Activated T-cell treated with anti-CD3 and anti-CD28 coated beads for 4 hours (primary cell): ENCODE data around the gene DOK5.
"Not testable (repeated sequence)": the region's sequence is repeated elsewhere in the genome, so short reads cannot be mapped to it uniquely, and the experiment has no call there.

Experiments used
- DNase-seq: peaks from one replicate; pipeline ENCODE4 v3.0.0-alpha.2; 2020

DOK5 gene

DNA sequence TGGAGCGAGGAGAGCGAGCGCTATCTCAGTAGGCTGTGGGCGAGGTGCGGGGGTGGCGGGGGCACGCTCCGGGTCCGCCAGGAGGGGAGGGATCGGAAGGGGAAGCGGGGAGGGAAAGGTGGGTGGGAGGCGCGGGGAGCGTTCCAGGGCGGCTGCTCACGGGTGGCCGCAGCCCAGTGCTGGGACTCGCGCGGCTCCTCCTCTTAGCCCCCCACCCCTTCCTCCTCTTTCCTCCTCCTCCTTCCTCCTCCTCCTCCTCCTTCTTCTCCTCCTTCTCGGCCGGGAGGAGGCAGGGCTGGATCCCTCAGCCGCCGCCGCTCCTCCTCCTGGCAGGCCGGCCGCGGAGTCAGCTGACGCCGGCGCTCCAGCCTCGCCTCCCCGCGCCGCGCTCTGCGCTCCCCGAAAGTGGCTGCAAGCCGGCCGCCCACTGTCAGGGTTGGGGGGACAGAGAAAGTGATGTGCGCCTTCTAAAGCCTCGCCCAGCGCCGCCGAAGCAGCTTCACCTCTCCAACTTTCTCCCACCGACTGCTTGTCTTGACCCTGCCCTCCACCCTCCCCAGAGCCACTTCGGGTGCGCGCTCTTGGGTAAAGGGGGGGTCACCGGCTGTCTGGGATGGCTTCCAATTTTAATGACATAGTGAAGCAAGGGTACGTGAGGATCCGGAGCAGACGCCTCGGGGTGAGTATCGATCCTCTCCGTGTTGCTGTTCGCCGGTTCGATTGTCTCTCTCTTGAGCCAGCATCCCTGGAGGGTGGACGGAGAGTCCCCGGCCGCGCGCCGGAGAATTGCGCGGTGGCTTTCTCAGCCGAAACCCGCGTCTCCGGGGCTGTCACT lies at the start of gene DOK5:
Gene DOK5 (plus strand): TSS at position 260 of the 835 bp plus-strand sequence. CDS start 354 bp downstream, at position 614.
- no peak for DNase-seq

- DNase-seq, result no peak
Measured at GRCh38 chr20:54429364-54429763, 46.0 kb upstream of the DOK5 start.

- no peak for DNase-seq
Measured at GRCh38 chr20:54431156-54431944, 44.0 kb upstream of the DOK5 start.

GRCh38 chr20:54432966-54433365 lies 42.4 kb upstream of the DOK5 start:
- DNase-seq, result no peak

GRCh38 chr20:54433636-54434035 lies 41.8 kb upstream of the DOK5 start:
- no peak for DNase-seq

DNA sequence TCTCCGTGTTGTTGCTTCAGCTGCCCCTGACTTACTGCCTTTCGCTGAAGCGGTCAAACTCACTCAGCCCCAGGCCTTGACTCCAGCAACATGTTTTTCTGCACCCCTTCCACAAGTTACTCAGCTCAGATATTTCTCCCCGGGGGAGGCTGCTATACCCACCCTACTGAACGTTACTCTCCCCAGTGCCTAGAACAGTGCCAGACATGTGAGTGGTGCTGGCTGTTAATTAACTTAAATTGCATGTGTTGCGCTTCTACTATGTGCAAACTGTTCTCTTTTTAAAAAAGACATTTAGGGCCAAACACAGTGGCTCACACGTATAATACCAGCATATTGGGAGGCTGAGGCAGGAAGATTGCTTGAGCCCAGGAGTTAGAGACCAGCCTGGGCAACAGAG lies 41.2 kb upstream of the DOK5 start:
- no peak for DNase-seq

GRCh38 chr20:54435015-54435414 lies 40.4 kb upstream of the DOK5 start:
- DNase-seq, result no peak

DNA sequence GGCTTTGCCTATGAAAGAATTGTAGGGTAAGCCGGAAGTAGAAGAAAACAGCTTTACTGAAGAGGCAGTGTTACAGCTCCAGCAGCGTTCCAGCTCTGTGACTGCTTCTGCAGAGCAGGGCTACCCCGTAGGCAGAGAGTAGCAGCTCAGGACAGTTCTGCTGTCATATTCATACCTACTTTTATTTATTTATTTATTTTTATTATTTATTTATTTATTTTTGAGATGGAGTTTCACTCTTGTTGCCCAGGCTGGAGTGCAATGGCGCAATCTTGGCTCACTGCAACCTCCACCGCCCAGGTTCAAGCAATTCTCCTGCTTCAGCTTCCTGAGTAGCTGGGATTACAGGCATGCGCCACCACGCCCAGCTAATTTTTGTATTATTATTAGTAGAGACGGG lies 39.0 kb upstream of the DOK5 start:
- not testable (repeated sequence) for DNase-seq

- no peak for DNase-seq
Measured at GRCh38 chr20:54438166-54438565, 37.2 kb upstream of the DOK5 start.

DNA sequence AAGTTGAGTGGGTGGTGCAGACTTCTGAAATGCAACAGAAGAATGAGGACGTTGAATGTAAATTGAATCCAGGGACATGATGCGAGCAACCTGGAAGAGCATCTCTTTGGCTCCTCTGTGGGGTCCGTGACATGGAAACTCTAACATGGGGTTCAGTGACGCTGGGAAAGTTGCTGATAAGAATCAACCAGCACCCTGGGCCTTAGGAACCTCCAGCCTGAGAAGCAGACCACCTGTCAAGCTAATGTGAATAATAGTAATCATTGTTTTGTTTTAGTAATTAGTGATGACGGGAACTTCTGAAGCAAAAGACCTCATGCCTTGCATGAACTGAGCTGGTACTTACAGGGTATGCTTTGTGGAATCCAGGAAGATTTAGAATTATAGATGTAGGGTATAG lies 25.2 kb upstream of the DOK5 start:
- DNase-seq, result no peak

- no peak for DNase-seq
Measured at GRCh38 chr20:54451171-54451570, 24.2 kb upstream of the DOK5 start.

GRCh38 chr20:54452277-54452676 lies 23.1 kb upstream of the DOK5 start:
- no peak for DNase-seq

DNA sequence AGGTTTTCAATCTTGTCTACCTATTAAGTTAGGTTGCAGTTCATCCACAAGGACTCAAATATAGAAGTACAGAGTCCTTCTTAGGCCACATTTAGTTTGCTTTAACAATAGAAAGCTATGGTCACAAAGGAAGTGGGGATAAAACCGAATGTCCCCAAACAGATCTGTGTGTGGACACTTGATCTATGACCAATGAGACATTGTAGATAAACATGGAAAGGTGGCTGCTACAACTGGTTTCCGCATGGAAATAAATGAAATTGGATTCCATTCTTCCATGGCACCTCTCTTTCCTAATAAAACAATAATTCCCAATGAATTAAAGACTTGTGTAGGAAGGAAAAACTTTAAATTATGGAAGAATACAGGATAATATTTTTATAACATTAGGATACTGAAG lies 20.4 kb upstream of the DOK5 start:
- no peak for DNase-seq

DNA sequence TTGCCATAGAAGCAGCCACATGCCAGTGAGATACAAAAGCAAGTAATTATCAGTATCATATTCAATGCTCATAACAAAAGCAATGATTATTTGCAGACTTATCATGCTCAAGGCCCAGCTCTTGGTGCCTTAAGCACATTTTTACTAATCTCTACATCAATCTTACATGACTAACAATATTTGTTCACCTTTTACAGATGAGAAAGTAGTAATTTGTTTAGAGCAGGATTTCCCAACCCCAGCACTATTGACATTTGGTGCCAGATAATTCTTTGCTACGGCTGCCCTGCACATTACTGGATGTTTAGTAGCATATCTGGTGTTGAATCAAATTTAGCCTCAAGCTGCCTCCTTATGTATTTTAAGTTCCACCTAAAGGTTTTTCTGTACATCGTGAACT lies 19.0 kb upstream of the DOK5 start:
- no peak for DNase-seq

DNA sequence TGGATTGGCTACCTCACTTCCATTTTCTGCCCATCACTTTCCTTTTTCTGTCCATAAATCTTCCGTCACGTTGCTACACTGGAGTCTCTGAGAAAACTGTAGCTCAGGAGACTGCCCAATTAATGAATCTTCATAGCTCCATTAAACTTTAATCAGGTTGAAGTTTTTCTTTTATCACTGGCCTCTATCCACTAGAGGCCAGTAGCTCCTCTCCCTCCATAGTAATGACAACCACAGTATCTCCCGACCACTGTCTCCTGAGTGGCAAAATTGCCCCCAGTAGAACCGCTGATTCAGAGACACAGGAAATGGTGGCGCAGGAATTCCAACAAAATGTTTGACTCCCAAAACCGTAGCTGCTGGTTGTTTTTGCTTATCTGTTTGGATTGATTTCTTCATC lies 18.4 kb upstream of the DOK5 start:
- DNase-seq, result no peak

DNA sequence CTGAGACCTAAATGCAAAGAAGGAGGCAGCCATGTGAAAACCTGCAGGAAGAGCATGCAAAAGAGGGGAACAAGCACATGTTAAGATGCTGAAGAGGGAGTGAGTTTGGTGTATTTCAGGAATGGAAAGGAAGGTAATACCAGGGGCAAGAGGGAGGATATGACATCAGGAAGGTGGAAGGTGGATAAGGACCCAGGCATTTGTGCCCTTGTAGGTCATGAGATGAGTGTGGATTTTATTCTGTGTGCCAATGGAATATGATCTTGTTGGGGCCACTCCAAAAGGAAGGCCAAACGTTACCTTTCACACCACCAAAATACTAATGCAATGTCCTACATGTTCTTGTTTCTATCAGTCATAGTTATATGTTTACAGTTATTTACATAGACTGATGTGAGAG lies 17.2 kb upstream of the DOK5 start:
- no peak for DNase-seq

DNA sequence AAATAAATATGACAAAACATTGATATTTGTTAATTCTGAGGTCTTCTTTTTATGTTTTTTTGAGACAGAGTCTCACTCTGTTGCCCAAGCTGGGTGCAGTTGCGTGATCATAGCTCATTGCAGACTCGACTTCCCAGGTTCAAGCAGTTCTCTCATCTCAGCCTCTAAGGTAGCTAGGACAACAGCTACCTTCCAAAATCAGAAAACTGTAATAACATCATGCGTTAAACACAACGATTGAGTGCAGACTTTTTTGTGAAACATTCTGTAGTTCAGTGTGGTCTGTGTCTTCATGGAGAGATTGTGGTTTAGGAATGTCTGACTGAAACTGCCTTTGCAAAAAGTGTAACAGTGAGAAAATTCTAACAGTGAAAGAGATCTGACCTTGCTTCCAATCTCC lies 16.1 kb upstream of the DOK5 start:
- no peak for DNase-seq

- DNase-seq, result no peak
Measured at GRCh38 chr20:54464003-54464402, 11.4 kb upstream of the DOK5 start.

DNA sequence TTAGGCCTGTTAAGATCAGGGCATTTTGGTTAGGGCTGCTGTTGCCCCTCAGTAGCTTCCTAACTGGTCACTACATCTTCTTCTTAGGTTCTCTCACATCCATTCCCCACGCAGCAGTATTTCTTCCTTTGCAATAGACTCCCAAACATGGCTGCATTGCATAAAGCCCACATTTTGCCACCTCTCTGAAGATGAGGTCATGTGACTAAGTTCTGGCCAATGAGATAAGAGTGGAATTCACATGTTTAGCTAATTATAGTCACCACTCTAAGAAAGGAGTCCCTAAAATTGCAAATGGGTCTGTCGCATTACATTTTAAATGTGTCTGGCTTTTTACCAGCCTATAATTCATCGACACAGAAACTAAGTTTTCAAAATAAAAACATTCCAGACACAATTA lies 9.3 kb upstream of the DOK5 start:
- no peak for DNase-seq

- DNase-seq, result no peak
Measured at GRCh38 chr20:54467622-54468021, 7.8 kb upstream of the DOK5 start.

- no peak for DNase-seq
Measured at GRCh38 chr20:54468082-54468481, 7.3 kb upstream of the DOK5 start.

DNA sequence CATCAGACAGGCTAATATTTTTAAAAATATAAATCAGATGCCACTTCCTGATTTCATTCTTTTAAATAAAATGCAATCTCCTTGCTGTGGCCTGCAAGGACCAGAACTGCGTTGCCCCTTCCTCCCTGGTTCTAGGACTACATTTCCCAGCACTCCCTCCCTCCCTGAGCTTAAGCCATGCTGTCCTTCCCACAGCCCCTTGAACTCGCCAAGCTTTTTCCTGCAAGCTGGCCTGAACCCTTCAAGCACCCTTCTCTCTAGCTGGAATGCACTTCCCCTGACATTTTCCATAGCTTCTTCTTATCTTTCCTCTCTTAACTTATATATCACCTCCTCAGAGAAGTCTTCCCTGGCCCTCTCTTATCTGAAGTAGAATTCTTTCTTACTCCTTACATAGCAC lies 6.1 kb upstream of the DOK5 start:
- no peak for DNase-seq

- no peak for DNase-seq
Measured at GRCh38 chr20:54469952-54470351, 5.4 kb upstream of the DOK5 start.

GRCh38 chr20:54470697-54471096 lies 4.7 kb upstream of the DOK5 start:
- DNase-seq, result no peak
